Measurements from ENCODE around the gene MMP11.

GRCh38 chr22:23772315-23772648 lies 367 bp upstream of the MMP11 start:
- TF ChIP-seq CTCF (IDR thresholded peaks at IDR 0.05; ENCODE audit: low read depth, low read length, poor library complexity, severe bottlenecking) (no peak), EZH2phosphoT487 (IDR thresholded peaks at IDR 0.05; ENCODE audit: borderline replicate concordance, low read length) (no peak)
